RWPE1 (cell line): ENCODE results near the gene ARMC8.

Experiments used
- CTCF ChIA-PET: fragments of 350-600 bp; sonication (Branson Sonifier 250); formaldehyde crosslinking; extraction: SDS; loops from one replicate; lab custom pipeline; 2021; lab: Yijun Ruan, JAX
- POLR2A ChIA-PET: fragments of 400-600 bp; formaldehyde crosslinking; extraction: SDS; loops from one replicate; lab custom pipeline; 2020; ENCODE audit warnings: antibody characterized with exemption; ENCODE audit not compliant: low non-redundant PET; lab: Yijun Ruan, JAX
- DNase-seq: peaks from one replicate; pipeline ENCODE4 v3.0.0; 2012; ENCODE audit warnings: low spot score
- H3K27ac ChIP-seq: fragments of 450-650 bp; 2 replicates; pipeline ENCODE4 v1.5.1; 2017
- TF ChIP-seq, protein P1 (sequence below): fragments of 450-650 bp; conservative IDR thresholded peaks from 2 replicates; pipeline ENCODE4 v1.5.1; 2017; ENCODE audit warnings: low read depth, mild to moderate bottlenecking

Gene ARMC8

GRCh38 chr3:138220242-138220641 is 33.1 kb downstream of the ARMC8 start:
- TF ChIP-seq, protein P1, sequence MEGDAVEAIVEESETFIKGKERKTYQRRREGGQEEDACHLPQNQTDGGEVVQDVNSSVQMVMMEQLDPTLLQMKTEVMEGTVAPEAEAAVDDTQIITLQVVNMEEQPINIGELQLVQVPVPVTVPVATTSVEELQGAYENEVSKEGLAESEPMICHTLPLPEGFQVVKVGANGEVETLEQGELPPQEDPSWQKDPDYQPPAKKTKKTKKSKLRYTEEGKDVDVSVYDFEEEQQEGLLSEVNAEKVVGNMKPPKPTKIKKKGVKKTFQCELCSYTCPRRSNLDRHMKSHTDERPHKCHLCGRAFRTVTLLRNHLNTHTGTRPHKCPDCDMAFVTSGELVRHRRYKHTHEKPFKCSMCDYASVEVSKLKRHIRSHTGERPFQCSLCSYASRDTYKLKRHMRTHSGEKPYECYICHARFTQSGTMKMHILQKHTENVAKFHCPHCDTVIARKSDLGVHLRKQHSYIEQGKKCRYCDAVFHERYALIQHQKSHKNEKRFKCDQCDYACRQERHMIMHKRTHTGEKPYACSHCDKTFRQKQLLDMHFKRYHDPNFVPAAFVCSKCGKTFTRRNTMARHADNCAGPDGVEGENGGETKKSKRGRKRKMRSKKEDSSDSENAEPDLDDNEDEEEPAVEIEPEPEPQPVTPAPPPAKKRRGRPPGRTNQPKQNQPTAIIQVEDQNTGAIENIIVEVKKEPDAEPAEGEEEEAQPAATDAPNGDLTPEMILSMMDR = no peak
- ChIA-PET CTCF (no interaction called here), POLR2A (no interaction called here)
- DNase-seq = no peak
- no peak overlapping the region for H3K27ac ChIP-seq

DNA sequence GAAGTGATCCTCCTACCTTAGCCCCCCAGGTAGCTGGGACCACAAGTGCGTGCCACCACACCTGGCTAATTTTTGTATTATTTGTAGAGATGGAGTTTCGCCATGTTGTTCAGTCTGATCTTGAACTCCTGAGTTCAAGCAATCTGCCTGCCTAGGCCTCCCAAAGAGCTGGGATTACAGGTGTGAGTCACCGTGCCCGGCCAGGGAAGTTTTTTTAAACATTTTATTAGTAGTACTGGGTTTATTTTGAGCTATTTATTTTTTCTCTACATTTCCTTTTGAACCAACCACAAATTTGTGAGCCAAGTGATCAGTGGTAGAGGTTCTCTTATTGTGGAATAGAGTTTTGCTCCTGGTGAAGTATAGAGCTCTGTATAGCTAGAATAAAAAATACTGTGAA is 33.7 kb downstream of the ARMC8 start:
- TF ChIP-seq, protein P1 = no peak
- H3K27ac ChIP-seq = no peak overlapping the region
- ChIA-PET CTCF (interaction anchor here (0.6 kb wide), 1 partner anchor 676 kb away, joined by 3 read pairs; no protein-coding TSS in a partner anchor), POLR2A (no interaction called here)
- DNase-seq = no peak

DNA sequence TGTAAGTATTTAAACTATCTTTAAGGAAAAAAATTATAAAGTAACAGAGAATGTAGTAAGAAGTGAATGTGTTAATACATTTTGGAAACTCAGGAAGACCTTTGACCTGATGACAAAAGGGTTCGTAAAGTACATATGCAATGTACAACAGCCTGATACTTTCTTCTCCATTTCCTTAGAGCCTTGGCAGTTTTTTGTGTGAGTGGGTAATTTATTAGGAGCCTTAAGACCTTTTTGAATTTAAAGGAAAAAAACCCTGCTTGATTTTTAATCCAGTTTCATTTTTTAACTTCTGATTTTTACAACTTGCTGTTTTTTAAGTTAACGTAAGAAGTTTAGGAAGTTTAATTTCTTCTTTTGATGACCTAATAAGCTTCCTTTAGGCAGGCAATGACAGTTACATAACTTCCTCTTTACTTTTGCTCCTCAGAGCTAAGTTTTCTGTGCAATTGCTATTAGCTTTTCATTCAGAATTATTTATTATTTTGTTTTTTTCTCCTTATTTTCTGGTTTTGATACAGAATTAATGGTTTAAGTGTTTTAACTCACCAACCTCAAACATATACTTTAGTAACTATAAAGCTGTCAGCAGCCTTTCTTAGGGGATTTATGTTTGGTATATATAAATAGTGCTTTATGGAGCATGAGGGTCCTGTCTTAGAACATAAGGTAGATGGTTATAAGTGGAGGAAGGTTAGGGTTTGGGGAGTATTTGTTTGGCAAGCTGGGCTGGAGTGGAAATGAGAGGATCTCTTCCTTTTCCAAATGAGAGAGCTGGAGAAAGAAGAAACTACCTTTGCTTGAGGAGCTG is 35.2 kb downstream of the ARMC8 start:
- CTCF ChIA-PET = no interaction called here
- TF ChIP-seq, protein P1 = no peak
- H3K27ac ChIP-seq = no peak overlapping the region
- POLR2A ChIA-PET = no interaction called here
- no peak for DNase-seq

DNA sequence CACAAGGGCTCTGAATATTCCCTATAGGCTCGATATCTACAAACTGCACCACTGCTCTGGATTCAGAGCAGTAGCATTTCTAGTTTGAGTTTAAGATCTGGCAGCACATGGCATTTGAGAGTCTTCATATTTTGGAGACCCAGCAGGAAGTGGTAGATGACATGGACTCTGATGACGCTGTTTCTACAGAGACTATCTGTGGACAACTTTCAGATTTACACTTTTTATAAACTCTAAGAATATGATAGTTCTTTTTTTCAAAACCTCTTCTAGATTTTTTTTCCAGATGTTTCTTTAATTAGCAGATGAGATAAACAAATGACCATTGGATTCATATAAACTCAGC is 35.8 kb downstream of the ARMC8 start:
- CTCF ChIA-PET = no interaction called here
- no peak overlapping the region for H3K27ac ChIP-seq
- POLR2A ChIA-PET = no interaction called here
- DNase-seq = no peak
- TF ChIP-seq, protein P1 = no peak

DNA sequence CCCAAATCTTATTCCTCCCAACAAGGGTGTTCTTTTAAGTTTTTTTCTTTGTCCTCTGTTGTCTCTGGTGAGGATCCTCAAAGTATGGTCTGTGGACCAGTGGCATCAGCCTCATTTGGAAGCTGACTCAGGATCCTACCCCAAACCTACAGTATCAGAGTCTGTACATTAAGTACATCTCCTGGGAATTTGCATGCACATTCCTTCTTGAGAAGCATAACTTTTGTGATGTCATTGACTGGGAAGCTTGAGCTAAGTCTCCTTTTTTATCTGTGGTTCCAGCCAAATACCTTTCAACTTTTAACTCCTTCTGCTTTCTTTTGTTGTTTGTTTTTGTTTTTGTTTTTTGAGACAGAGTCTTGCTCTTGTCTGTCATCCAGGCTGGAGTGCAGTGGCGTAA is 40.5 kb downstream of the ARMC8 start:
- ChIA-PET POLR2A (no interaction called here), CTCF (no interaction called here)
- no peak for DNase-seq
- H3K27ac ChIP-seq = no peak overlapping the region
- TF ChIP-seq, protein P1 = no peak

GRCh38 chr3:138230525-138230924 is 43.4 kb downstream of the ARMC8 start:
- TF ChIP-seq, protein P1 = no peak
- no peak overlapping the region for H3K27ac ChIP-seq
- ChIA-PET CTCF (no interaction called here), POLR2A (no interaction called here)
- no peak for DNase-seq
